HUES48 (cell line): ENCODE results near the gene COQ10B.

ENCODE experiments used
- H3K27ac ChIP-seq: one replicate; pipeline ENCODE4 v1.7.0; 2013; ENCODE audit warnings: low read depth, low read length, inconsistent platforms
- H3K27me3 ChIP-seq: 2 replicates; pipeline ENCODE4 v1.6.1; 2013; ENCODE audit warnings: mild to moderate bottlenecking, low read length; ENCODE audit not compliant: control insufficient read depth, insufficient read depth
- H3K36me3 ChIP-seq: 2 replicates; pipeline ENCODE4 v1.6.1; 2013; ENCODE audit warnings: low read length; ENCODE audit not compliant: control insufficient read depth, insufficient read depth
- H3K4me1 ChIP-seq: 2 replicates; pipeline ENCODE4 v1.6.1; 2013; ENCODE audit warnings: mild to moderate bottlenecking, low read length; ENCODE audit not compliant: control insufficient read depth, insufficient read depth
- H3K4me3 ChIP-seq: 2 replicates; pipeline ENCODE4 v1.5.1; 2013; ENCODE audit warnings: mild to moderate bottlenecking, low read depth, low read length
- H3K9ac ChIP-seq: 2 replicates; pipeline ENCODE4 v1.6.1; 2013; ENCODE audit warnings: mild to moderate bottlenecking, low read depth, low read length, moderate library complexity
- H3K9me3 ChIP-seq: 2 replicates; pipeline ENCODE4 v1.6.1; 2013; ENCODE audit warnings: low read length; ENCODE audit not compliant: control insufficient read depth, insufficient read depth

Gene COQ10B

GRCh38 chr2:197486175-197486574, 32.8 kb downstream of the COQ10B start:
- H3K9ac ChIP-seq, result no peak overlapping the region
- H3K27me3 ChIP-seq, result no peaks in the 10 kb centered on the region
- peaks cover 56% of the 10 kb centered on the region for H3K36me3 ChIP-seq
- no peak overlapping the region for H3K4me3 ChIP-seq
- no peaks in the 10 kb centered on the region for H3K4me1 ChIP-seq
- H3K9me3 ChIP-seq, result no peaks in the 10 kb centered on the region
- H3K27ac ChIP-seq, result no peak overlapping the region

DNA sequence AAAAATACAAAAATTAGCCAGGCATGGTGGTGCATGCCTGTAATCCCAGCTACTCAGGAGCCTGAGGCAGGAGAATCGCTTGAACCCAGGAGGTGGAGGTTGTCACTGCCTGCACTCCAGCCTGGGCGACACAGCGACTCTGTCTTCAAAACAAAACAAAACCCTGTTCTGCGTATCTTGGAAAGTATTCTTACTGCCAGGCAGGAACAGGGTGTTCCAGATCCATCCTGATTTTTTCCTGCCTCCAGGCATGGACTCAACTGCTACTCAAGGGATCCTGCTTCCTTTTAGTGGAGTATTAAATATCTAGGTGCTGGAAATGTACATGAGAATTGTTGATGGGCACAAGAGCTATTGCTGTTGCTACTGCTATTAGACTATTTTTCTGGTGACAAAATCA, 34.0 kb downstream of the COQ10B start:
- Histone ChIP-seq H3K4me1 (no peaks in the 10 kb centered on the region), H3K27ac (no peak overlapping the region), H3K9me3 (no peaks in the 10 kb centered on the region), H3K4me3 (no peak overlapping the region), H3K9ac (no peak overlapping the region), H3K36me3 (peaks cover 68% of the 10 kb centered on the region), H3K27me3 (no peaks in the 10 kb centered on the region)

DNA sequence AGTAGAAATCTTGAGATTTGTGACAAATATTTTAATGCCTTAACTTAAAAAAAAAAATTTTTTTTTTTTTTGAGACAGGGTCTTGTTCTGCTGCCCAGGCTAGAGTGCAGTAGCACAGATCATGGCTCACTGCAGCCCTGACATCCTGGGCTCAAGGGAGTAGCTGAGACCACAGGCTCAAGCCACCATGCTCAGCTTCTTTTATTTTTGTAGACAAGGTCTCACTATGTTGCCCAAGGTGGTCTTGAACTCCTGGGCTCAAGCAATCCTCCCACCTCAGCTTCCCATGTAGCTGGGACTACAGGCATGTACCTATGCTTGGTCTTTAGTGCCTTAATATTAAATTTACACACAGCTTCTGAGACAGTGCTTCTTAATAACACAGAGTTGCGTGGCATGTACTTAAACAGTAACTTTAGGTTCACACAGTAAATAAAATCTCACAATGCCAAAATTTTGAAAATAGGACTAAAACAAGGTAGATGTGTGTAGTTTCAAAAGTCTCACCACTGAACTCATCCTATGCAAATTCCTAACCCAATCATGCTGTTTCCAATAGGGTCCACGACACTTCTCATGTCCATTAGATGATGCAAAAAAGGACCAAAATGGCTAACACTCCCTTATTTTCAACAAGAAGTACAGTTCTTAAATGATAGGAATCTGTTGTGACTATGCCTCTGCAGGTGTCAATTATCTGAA, 42.2 kb downstream of the COQ10B start:
- Histone ChIP-seq H3K9me3 (no peaks in the 10 kb centered on the region), H3K4me3 (peak overlapping the region; percentile 88; the same call in 1 of the 2 replicates), H3K27me3 (no peaks in the 10 kb centered on the region), H3K4me1 (peaks cover 16% of the 10 kb centered on the region), H3K27ac (no peak overlapping the region), H3K9ac (peak overlapping the region; percentile 37; the same call in 1 of the 2 replicates), H3K36me3 (peaks cover 82% of the 10 kb centered on the region)

- H3K4me1 ChIP-seq, result peaks cover 17% of the 10 kb centered on the region
- no peak overlapping the region for H3K27ac ChIP-seq
- peak overlapping the region; percentile 88 for H3K4me3 ChIP-seq
- H3K27me3 ChIP-seq, result no peaks in the 10 kb centered on the region
- H3K36me3 ChIP-seq, result peaks cover 76% of the 10 kb centered on the region
- H3K9ac ChIP-seq, result no peak overlapping the region
- no peaks in the 10 kb centered on the region for H3K9me3 ChIP-seq
These were observed 43.3 kb downstream of the COQ10B start for GRCh38 chr2:197496695-197497094.

DNA sequence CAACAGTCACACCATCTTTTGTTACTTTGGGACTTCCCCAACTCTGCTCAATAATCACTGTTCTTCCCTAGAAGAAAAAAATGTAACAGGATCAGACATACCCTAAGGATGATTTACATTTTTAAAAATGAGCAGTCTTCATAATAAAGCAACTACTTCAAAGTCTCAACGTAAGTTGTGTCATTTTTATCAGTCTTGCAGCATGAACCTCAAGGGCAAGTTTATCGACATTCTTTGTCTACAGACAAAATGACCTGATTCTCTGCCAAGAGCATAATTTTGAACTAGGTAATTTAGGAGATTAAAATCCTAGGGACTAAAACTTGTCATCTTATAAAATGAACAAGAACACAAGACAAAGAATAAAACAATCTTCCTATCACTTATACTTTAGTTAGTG, 44.0 kb downstream of the COQ10B start:
- H3K27ac ChIP-seq, result peak overlapping the region; percentile 7
- H3K27me3 ChIP-seq, result no peaks in the 10 kb centered on the region
- H3K9ac ChIP-seq, result peak overlapping the region; percentile 93
- H3K36me3 ChIP-seq, result peaks cover 76% of the 10 kb centered on the region
- peaks cover 21% of the 10 kb centered on the region for H3K4me1 ChIP-seq
- peak overlapping the region; percentile 88 for H3K4me3 ChIP-seq
- H3K9me3 ChIP-seq, result no peaks in the 10 kb centered on the region

DNA sequence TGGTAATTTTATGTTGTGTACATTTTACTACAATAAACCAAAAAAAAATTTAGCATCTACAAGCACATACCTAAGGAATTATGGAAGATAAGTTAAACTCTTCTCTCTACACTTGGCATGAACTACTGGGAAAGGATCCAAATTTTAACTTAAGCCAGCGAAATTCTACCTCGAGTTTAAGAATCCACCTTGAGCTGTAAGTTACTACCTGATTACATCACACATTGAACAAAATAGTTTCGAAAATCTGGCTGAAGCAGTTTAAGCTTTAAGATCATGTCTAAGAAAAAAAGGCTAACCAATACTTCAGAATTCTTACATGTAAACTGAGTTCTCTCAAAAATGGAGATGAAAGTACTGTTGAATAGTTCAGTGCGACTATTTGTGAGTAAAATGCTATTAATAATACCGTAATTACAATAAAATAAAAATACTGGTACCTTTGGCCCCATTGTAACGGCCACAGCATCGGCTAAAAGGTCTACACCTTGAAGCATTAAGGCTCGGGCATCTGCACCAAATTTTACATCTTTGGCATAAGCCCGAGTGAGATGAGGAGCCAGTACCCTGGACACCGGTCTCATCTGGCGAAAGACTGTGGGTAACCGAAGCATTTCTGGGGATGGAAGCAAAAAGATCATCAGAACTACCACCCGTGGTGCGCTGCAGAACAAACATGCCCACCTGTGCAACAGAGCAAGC, 45.0 kb downstream of the COQ10B start:
- peaks cover 21% of the 10 kb centered on the region for H3K4me1 ChIP-seq
- H3K9ac ChIP-seq, result peak overlapping the region; percentile 93
- peak overlapping the region; percentile 88 for H3K4me3 ChIP-seq
- peaks cover 76% of the 10 kb centered on the region for H3K36me3 ChIP-seq
- H3K27ac ChIP-seq, result peak overlapping the region; percentile 98
- H3K9me3 ChIP-seq, result no peaks in the 10 kb centered on the region
- no peaks in the 10 kb centered on the region for H3K27me3 ChIP-seq

- Histone ChIP-seq H3K27ac (peak overlapping the region; percentile 98), H3K36me3 (peaks cover 76% of the 10 kb centered on the region), H3K4me3 (peak overlapping the region; percentile 88), H3K9ac (peak overlapping the region; percentile 93), H3K4me1 (peaks cover 21% of the 10 kb centered on the region), H3K27me3 (no peaks in the 10 kb centered on the region), H3K9me3 (no peaks in the 10 kb centered on the region)
These were observed 45.7 kb downstream of the COQ10B start for GRCh38 chr2:197498937-197499593.

DNA sequence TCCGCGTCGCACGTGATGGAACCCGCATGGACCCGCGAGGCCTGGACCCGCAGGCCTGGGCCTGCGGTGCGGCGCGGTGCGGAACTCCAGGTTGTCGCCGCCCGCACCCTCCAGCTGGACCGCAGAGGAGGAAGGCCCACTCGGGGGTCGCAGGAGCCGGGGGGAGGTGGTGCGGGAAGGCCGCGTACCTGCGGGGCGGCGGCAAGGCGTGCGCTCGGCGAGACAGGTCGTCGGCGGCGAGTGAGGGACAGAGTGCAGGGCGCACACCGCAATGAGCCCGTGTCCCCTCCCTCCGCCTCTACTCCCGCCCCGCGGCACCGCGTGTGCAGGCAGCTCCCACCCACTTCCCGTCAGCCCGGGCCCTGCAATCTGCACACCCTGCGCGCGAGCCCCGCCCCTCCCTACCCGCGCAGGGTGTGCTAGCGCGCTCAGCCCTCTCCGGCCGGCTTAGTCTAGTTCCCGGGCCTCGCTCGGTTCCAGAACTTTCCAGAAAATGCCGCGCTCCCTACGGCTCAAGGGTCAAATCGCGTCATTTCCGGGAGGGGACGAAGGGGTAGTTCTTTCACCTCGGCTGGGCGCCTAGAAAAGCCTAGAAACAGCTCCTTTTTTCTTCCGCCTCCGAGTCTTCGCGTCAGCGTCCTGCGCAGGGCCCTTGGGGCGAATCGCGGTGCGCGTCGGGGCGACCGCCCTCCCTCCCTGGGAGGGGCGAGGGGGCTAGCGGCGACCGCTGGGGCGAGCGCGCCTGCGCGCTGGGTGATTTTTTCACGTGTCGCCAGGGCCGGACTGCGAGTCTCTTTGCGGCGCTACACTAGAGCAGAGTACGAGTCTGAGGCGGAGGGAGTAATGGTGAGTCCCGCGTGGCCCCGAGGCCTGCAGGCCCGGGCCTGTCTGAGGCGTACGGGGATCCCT, 46.5 kb downstream of the COQ10B start, which contains the start of the genes HSPD1 and HSPE1:
Gene HSPD1 (minus strand): TSS at position 247 of the 909 bp plus-strand sequence. CDS start 992 bp downstream, outside the sequence.
Gene HSPE1 (plus strand): TSS at position 786 of the 909 bp plus-strand sequence. CDS start 58 bp downstream, at position 844.
- Histone ChIP-seq H3K36me3 (peaks cover 76% of the 10 kb centered on the region), H3K9me3 (no peaks in the 10 kb centered on the region), H3K27me3 (no peaks in the 10 kb centered on the region), H3K27ac (peak within 1 kb of the TSS; percentile 98), H3K4me3 (peak within 1 kb of the TSS; percentile 88), H3K9ac (peak within 1 kb of the TSS; percentile 93), H3K4me1 (peaks cover 21% of the 10 kb centered on the region)

DNA sequence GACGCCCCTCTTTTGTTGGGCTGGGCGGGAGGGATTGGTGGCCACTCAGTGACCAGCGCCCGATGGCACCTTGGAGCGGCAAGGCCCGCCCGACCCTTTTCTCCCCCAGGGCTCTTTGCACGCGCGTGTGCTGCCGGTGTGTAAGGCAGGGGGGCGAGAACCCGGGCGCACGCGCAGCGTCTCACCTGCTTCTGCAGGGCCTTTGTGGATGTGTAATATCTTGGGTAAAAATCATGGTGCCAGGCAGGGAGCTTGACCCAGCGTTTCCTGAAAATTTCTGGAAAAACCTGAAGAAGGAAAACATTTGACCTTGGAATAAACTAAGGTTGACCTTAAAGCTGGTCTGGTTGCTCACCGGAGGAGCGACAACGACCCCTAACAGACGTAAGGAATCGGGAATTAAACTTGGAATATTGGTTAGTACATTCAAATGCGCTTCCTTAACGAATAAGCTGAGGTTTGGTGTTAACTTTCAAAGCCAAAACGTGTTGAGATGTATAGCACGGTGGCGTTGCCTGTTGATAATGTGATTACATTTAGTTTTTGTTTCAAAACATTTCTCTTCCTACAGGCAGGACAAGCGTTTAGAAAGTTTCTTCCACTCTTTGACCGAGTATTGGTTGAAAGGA, 47.3 kb downstream of the COQ10B start:
- Histone ChIP-seq H3K36me3 (peaks cover 69% of the 10 kb centered on the region), H3K9me3 (no peaks in the 10 kb centered on the region), H3K27ac (peak overlapping the region; percentile 98), H3K4me1 (peaks cover 21% of the 10 kb centered on the region), H3K27me3 (no peaks in the 10 kb centered on the region), H3K4me3 (peak overlapping the region; percentile 88), H3K9ac (peak overlapping the region; percentile 93)

DNA sequence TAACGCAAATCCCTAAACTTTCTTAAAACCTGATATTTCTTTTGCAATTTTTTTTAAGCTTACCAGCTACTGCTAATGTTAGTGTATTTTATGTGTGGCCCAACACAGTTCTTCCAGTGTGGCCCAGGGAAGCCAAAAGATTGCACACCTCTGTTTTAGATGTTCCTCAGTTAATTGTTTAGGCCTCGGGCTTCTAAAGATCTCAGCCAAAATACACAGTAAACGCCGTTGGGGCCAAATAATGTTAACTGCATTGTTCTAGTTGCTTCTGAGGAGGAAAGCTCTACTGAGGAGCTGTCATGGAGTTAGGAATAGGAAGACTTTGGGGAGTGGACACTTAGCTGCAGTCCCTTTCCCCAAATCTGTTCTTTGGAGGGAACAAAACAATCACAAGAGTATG, 48.8 kb downstream of the COQ10B start:
- Histone ChIP-seq H3K36me3 (peaks cover 57% of the 10 kb centered on the region), H3K4me3 (peak overlapping the region; percentile 88), H3K27ac (no peak overlapping the region)

More for the DNA sequence above, 48.8 kb downstream of the COQ10B start:
- Histone ChIP-seq H3K27me3 (no peaks in the 10 kb centered on the region), H3K9ac (no peak overlapping the region), H3K9me3 (no peaks in the 10 kb centered on the region), H3K4me1 (peaks cover 17% of the 10 kb centered on the region)
